HFFc6 (cell line): ENCODE results near the gene YARS1. TPM values are rescaled to one million over a fixed set of nuclear protein-coding genes. Genes with fewer than 3 reads are reported as not detected.
A peak's percentile ranks its signal among the peaks of the same experiment; 100 is the strongest.
"Not testable (repeated sequence)": the region's sequence is repeated elsewhere in the genome, so short reads cannot be mapped to it uniquely, and the experiment has no call there.

Source experiments
- DNase-seq: peaks from one replicate; pipeline ENCODE4 v3.0.0-alpha.2; 2018
- H3K27ac Mint-ChIP-seq: 2 replicates; pipeline ENCODE4 v1.8.0; 2020; ENCODE audit warnings: mild to moderate bottlenecking, mixed read lengths
- H3K27me3 Mint-ChIP-seq: 2 replicates; pipeline ENCODE4 v1.8.0; 2021; ENCODE audit warnings: mild to moderate bottlenecking, moderate library complexity, mixed read lengths; ENCODE audit not compliant: insufficient read depth
- H3K36me3 Mint-ChIP-seq: 2 replicates; pipeline ENCODE4 v1.8.0; 2021; ENCODE audit warnings: low read depth, mixed read lengths
- H3K4me1 Mint-ChIP-seq: 2 replicates; pipeline ENCODE4 v1.8.0; 2020; ENCODE audit warnings: low read depth, mixed read lengths
- H3K4me3 Mint-ChIP-seq: 2 replicates; pipeline ENCODE4 v1.8.0; 2020; ENCODE audit warnings: mild to moderate bottlenecking, moderate library complexity, mixed read lengths
- H3K9me3 Mint-ChIP-seq: 2 replicates; pipeline ENCODE4 v1.8.0; 2020; ENCODE audit warnings: mild to moderate bottlenecking, mixed read lengths
- CTCF ChIP-seq: fragments of 200-600 bp; sonication (generic); IDR thresholded peaks from 2 replicates; pipeline ENCODE4 v1.5.0; 2021; ENCODE audit warnings: antibody characterized with exemption, mild to moderate bottlenecking
- total RNA-seq, 6 experiments: library from RNA; stranded (reverse); fragmentation: NEBNext Ultra II Directional; extraction: Animal tissue kit (Norgen Biotek cat#: 25700); gene quantifications; 2 replicates in 1 of 6; 3 replicates in 5 of 6; pipeline ENCODE4 v1.2.3, GENCODE V29; 2021

YARS1 gene
- total RNA-seq, 6 experiments from 2014 or later, result 92.5 to 122 (median 107) TPM

DNA sequence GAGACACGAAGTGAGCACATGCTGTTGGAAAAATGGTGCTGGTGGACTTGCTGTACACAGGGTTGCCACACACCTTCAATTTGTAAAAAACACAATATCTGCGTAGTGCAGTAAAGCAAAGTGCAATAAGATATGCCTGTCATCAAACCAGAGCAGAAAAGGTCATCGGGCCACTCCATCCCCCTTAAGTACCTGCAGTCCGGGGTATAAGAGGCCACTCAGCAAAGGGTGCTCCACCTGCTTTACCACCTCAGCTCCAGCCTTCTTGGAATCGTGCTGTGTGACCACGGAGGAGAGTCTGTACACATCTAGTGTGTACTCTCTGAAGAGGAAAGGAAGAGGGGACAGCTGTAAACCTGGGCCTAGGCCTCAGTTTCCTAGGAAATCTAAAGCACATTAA lies 10.9 kb downstream of the YARS1 start:
- no peaks in the 10 kb centered on the region for H3K9me3 Mint-ChIP-seq
- H3K36me3 Mint-ChIP-seq, result peaks cover 47% of the 10 kb centered on the region
- no peak for TF ChIP-seq CTCF
- no peaks in the 10 kb centered on the region; the same call in 1 of the 2 replicates for H3K27me3 Mint-ChIP-seq
- peaks cover 14% of the 10 kb centered on the region for H3K4me1 Mint-ChIP-seq
- no peak overlapping the region for H3K27ac Mint-ChIP-seq
- H3K4me3 Mint-ChIP-seq, result no peak overlapping the region
- no peak for DNase-seq

- not testable (repeated sequence) for H3K9me3 Mint-ChIP-seq, H3K27me3 Mint-ChIP-seq, H3K27ac Mint-ChIP-seq, DNase-seq, H3K4me3 Mint-ChIP-seq
- H3K36me3 Mint-ChIP-seq, result peaks cover 41% of the 10 kb centered on the region
- peaks cover 25% of the 10 kb centered on the region for H3K4me1 Mint-ChIP-seq
These were observed 12.7 kb downstream of the YARS1 start for GRCh38 chr1:32804460-32804859.

DNA sequence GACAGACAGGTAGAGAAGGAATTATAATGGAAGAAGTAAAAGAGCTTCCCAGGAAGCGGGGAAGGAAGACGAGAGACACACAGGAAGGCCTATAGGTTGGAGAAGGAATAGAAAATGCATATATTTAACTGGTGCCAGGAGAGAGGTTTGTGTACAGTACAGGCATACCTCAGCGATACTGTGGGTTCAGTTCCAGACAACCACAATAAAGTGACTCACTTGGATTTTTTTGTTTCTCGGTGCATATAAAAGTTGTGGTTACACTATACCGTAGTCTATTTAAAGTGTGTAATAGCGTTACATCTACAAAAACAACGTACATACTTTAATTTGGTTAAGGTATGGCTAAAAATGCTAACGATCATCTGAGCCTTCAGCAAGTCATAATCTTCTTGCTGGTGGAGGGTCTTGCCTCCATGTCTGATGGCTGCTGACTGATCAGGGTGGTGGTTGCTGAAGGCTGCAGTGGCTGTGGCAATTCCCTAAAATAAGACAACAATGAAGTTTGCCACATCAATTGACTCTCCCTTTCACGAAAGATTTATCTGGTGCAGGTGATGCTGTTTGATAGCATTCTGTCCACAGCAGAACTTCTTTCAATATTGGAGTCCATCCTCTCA lies 16.0 kb downstream of the YARS1 start:
- H3K4me3 Mint-ChIP-seq, result peak overlapping the region; percentile 45
- no peaks in the 10 kb centered on the region for H3K9me3 Mint-ChIP-seq
- no peak for TF ChIP-seq CTCF
- H3K36me3 Mint-ChIP-seq, result peaks cover 35% of the 10 kb centered on the region
- peaks cover 50% of the 10 kb centered on the region for H3K4me1 Mint-ChIP-seq
- DNase-seq, result peak; percentile 87
- H3K27ac Mint-ChIP-seq, result peak overlapping the region; percentile 68
- no peaks in the 10 kb centered on the region for H3K27me3 Mint-ChIP-seq

- H3K36me3 Mint-ChIP-seq, result peaks cover 36% of the 10 kb centered on the region
- TF ChIP-seq CTCF, result no peak
- no peak for DNase-seq
- H3K27ac Mint-ChIP-seq, result peak overlapping the region; percentile 78
- H3K4me3 Mint-ChIP-seq, result peak overlapping the region; percentile 71
- H3K27me3 Mint-ChIP-seq, result no peaks in the 10 kb centered on the region
- peaks cover 63% of the 10 kb centered on the region for H3K4me1 Mint-ChIP-seq
- no peaks in the 10 kb centered on the region for H3K9me3 Mint-ChIP-seq
These were observed 18.3 kb downstream of the YARS1 start for GRCh38 chr1:32798679-32799416.

DNA sequence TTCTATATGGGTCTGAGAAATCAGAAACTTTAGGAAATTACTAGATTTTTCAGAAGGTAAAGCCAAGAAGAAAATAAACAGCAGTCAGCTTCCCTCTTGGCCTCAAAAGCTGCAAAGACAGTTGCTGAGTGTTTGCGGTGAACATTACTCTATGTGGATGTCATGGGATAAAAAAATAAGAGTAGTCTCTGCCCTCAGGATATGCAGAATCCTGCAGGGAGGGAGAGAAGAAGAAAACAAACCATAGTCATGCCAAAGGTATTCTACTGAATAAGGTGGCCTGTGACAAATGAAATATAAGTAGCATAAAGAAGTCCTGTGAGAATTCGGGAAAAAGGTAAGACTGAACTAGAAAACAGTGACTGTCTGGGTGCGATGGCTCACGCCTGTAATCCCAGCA lies 19.0 kb downstream of the YARS1 start:
- Mint-ChIP-seq H3K4me1 (peaks cover 67% of the 10 kb centered on the region), H3K36me3 (peaks cover 40% of the 10 kb centered on the region), H3K9me3 (no peaks in the 10 kb centered on the region), H3K4me3 (peak overlapping the region; percentile 71), H3K27ac (peak overlapping the region; percentile 78), H3K27me3 (no peaks in the 10 kb centered on the region)
- peak; percentile 94 for DNase-seq
- TF ChIP-seq CTCF, result no peak

DNA sequence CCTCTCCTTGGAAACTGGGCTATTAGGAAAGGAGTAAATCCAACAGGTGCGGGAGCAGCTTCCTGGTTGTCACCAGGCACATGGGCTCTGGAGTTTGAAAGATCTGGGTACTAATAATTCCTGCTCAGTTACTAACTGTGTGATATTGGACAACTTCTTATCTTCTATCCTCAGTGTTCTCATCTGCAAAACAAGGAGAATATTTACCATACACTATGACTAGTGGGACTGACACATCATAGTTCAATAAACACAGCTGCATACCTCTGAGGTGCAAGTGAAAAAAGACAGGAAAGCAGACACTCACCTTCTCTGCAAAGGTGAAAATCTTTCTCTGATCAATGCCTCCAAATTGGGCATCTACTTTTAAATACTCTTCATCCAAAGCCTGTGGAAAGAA lies 19.7 kb downstream of the YARS1 start:
- peaks cover 65% of the 10 kb centered on the region for H3K4me1 Mint-ChIP-seq
- no peak for TF ChIP-seq CTCF
- peaks cover 45% of the 10 kb centered on the region for H3K36me3 Mint-ChIP-seq
- peak overlapping the region; percentile 78 for H3K27ac Mint-ChIP-seq
- H3K27me3 Mint-ChIP-seq, result no peaks in the 10 kb centered on the region
- peak overlapping the region; percentile 71 for H3K4me3 Mint-ChIP-seq
- no peaks in the 10 kb centered on the region for H3K9me3 Mint-ChIP-seq
- no peak for DNase-seq

DNA sequence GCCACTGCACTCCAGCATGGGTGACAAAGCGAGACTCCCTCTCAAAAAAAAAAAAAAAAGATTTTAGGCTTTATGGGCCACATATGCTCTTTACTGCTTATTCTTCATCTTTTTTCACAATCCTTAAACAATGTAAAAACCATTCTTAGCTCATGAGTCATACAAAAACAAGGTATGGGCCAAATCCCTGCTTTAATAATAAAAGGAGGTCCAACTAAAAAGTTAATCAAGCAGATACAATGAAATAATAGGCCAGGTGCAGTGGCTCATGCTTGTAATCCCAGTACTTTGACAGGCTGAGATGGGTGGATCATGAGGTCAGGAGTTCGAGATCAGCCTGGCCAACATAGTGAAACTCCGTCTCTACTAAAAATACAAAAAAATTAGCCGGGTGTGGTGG lies 21.4 kb downstream of the YARS1 start:
- not testable (repeated sequence) for H3K4me3 Mint-ChIP-seq, H3K27me3 Mint-ChIP-seq, H3K9me3 Mint-ChIP-seq
- Mint-ChIP-seq H3K27ac (peak overlapping the region; percentile 60; the same call in 1 of the 2 replicates), H3K36me3 (peaks cover 45% of the 10 kb centered on the region), H3K4me1 (peaks cover 63% of the 10 kb centered on the region)
- peak; percentile 25 for DNase-seq
